Suprapubic skin (tissue), 3 donors: ENCODE measurements around the gene ATP11A.

Experiments used
- CTCF ChIP-seq, 2 donors: fragments of 200-600 bp in 1 of 2; fragments of 450-650 bp in 1 of 2; sonication (generic) in 1 of 2; IDR thresholded peaks; one replicate each; pipeline ENCODE4 v1.5.1; 2016 to 2019; ENCODE audit warnings: antibody characterized with exemption in 2 of 2, mild to moderate bottlenecking in 1 of 2, moderate library complexity in 1 of 2
- POLR2A ChIP-seq, 2 donors: fragments of 450-650 bp; IDR thresholded peaks; one replicate each; pipeline ENCODE4 v1.6.1; 2017; ENCODE audit warnings: antibody characterized with exemption in 2 of 2, mild to moderate bottlenecking in 2 of 2, moderate library complexity in 2 of 2

GRCh38 chr13:112900691-112901091 lies 210.9 kb downstream of the ATP11A start:
- no peak for TF ChIP-seq POLR2A (IDR thresholded peaks at IDR 0.05)
- no peak for TF ChIP-seq CTCF (IDR thresholded peaks at IDR 0.05)
